ENCODE measurements around the gene CHST14. TPM values are rescaled to one million over a fixed set of nuclear protein-coding genes. Genes with fewer than 3 reads are reported as not detected.

Gene CHST14
- total RNA-seq, 2 donors from 2014 or later, result 9.1 to 14.7 TPM

DNA sequence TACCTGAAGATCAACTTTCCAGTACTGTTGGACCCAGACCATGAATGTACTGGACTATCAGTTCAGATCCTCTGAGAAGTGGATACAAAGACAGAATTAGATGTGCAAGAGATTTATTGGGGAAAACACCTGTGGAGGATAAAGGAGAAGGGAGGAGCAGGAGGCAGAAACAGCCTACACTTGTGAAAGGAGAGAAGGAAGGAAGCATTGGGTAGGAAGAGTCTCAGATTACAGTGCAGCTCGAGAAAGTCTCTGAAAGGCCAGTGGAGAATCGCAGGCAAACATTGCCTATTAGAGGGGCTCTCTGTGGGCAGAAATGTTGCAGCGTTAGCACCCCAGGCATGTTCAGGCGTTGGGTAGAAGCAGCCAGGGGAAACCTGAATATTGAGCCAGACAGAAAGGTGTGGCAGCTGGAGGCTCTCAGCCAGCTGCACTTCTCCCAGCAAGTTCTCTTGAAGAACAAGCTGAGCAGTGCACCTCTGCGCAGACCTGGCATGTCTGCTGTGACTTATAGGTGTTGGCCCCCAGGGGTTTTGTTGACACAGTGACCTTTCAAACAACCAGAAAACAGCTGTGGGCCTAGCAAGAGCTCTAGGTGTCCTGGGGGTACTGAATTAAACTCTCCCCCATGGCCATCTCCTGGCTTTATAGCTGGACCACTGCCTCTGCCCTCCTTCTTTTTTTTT, 7.0 kb downstream of the CHST14 start:
- no peaks in the 10 kb centered on the region for H3K36me3 Mint-ChIP-seq
- H3K27me3 Mint-ChIP-seq, result peaks cover 8 to 10% of the 10 kb centered on the region in 2 donors

GRCh38 chr15:40479024-40479423, 8.2 kb downstream of the CHST14 start:
- Mint-ChIP-seq H3K36me3 (no peaks in the 10 kb centered on the region), H3K4me3 (no peak overlapping the region), H3K4me1 (ENCODE audit: low read depth in 2 of 2) (no peaks in the 10 kb centered on the region), H3K27me3 (peaks cover 8 to 12% of the 10 kb centered on the region in 2 donors), H3K9me3 (no peaks in the 10 kb centered on the region), H3K27ac (no peak overlapping the region)
- ATAC-seq, result no peak
- no peak for DNase-seq (ENCODE audit: low spot score)

More for the DNA sequence above, 7.0 kb downstream of the CHST14 start:
- ATAC-seq (no peak), DNase-seq (ENCODE audit: low spot score) (no peak)
- H3K9me3 Mint-ChIP-seq, result no peaks in the 10 kb centered on the region
- H3K4me3 Mint-ChIP-seq, result no peak overlapping the region
- H3K27ac Mint-ChIP-seq, result no peak overlapping the region
- peaks cover 0 to 2% of the 10 kb centered on the region in 2 donors for H3K4me1 Mint-ChIP-seq (ENCODE audit: low read depth in 2 of 2)

- H3K4me1 Mint-ChIP-seq (ENCODE audit: low read depth in 2 of 2), result peaks cover 0 to 3% of the 10 kb centered on the region in 2 donors
- ATAC-seq (no peak), DNase-seq (ENCODE audit: low spot score) (no peak)
- H3K27me3 Mint-ChIP-seq, result peaks cover 8 to 12% of the 10 kb centered on the region in 2 donors
- H3K4me3 Mint-ChIP-seq, result no peak overlapping the region
- H3K36me3 Mint-ChIP-seq, result no peaks in the 10 kb centered on the region
- H3K9me3 Mint-ChIP-seq, result no peaks in the 10 kb centered on the region
- H3K27ac Mint-ChIP-seq, result no peak overlapping the region
Observed at GRCh38 chr15:40481341-40482074, 10.7 kb downstream of the CHST14 start.

- Mint-ChIP-seq H3K27me3 (peaks cover 8 to 11% of the 10 kb centered on the region in 2 donors), H3K27ac (no peak overlapping the region), H3K4me1 (ENCODE audit: low read depth in 2 of 2) (peaks cover 0 to 3% of the 10 kb centered on the region in 2 donors), H3K36me3 (no peaks in the 10 kb centered on the region), H3K4me3 (no peak overlapping the region), H3K9me3 (no peaks in the 10 kb centered on the region)
- ATAC-seq, result no peak
- DNase-seq (ENCODE audit: low spot score), result no peak
Observed at GRCh38 chr15:40483919-40484318, 13.1 kb downstream of the CHST14 start.

DNA sequence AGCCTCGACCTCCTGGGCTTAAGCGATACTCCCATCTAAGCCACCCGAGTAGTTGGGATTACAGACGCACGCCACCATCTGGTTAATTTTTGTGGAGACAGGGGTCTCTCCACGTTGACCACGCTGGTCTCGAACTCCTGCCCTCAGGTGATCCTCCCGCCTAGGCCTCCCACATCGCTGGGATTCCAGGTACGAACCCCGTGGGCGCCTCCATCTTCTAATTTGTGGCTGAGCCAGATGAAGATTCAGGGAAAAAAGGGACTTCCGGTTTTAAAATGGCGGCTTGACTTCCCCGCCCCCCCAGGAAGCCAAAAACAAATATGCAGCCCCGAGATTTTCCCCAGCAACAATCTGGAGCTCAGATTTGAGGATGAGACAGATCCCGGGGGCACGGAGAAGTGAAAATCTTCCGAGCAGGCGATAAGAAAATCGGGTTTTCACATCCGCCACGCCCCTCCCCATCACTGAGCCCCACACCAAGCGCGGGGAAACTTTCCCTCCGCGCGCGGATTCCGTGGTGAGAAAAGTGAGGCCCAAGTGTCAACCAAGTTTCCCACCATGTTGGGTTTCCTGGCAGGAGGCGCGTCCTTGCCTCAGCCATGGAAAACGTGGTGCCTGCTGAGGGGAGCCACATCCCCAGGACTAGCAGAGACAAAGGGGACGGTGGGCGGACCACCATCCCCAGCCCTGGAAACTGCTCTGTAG, 15.4 kb downstream of the CHST14 start:
- Mint-ChIP-seq H3K9me3 (no peaks in the 10 kb centered on the region), H3K36me3 (no peaks in the 10 kb centered on the region), H3K4me1 (ENCODE audit: low read depth in 2 of 2) (peaks cover 0 to 3% of the 10 kb centered on the region in 2 donors), H3K4me3 (no peak overlapping the region), H3K27me3 (peaks cover 5 to 6% of the 10 kb centered on the region in 2 donors), H3K27ac (peak overlapping the region in 1 of 2 donors; percentile 3)
- DNase-seq (ENCODE audit: low spot score) (no peak), ATAC-seq (no peak)

GRCh38 chr15:40487816-40488682, 17.3 kb downstream of the CHST14 start:
- Mint-ChIP-seq H3K4me3 (no peak overlapping the region), H3K9me3 (no peaks in the 10 kb centered on the region), H3K27ac (no peak overlapping the region), H3K4me1 (ENCODE audit: low read depth in 2 of 2) (peaks cover 1 to 7% of the 10 kb centered on the region in 2 donors), H3K27me3 (no peaks in the 10 kb centered on the region), H3K36me3 (no peaks in the 10 kb centered on the region)
- DNase-seq (ENCODE audit: low spot score) (no peak), ATAC-seq (no peak)

DNA sequence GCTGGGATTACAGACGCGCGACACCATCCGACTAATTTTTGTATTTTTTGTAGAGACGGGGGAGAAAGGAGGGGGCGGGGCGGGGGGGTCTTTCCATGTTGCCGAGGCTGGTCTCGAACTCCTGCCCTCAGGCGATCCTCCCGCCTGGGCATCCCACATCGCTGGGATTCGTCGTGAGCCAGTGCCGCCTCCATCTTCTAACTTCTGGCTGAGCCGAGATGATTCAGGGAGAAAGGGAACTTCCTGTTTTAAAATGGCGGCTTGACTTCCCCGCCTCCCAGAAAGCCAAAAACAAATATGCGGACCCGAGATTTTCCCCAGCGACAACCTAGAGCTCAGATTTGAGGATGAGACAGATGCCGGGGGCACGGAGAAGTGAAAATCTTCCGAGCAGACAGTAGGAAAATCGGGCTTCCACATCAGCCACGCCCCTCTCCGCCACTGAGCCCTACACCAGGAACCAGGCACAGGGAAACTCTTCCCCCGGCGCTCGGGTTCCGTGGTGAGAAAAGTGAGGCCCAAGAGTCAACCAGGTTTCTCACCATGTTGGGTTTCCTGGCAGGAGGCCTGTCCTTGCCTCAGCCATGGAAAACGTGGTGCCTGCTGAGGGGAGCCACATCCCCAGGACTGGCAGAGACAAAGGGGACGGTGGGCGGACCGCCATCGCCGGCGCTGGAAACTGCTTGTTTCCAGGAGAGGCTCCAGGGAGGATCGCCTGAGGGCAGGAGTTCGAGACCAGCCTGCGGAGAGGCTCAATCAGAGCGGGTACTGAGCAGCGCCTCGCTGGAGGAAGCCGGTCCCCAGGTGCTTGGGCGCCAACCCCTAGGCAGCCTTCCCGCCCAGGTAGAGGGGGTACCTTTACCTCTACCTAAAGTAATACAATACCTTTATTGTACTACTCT, 18.7 kb downstream of the CHST14 start:
- ATAC-seq (no peak), DNase-seq (ENCODE audit: low spot score) (no peak)
- H3K9me3 Mint-ChIP-seq, result no peaks in the 10 kb centered on the region
- no peak overlapping the region for H3K27ac Mint-ChIP-seq
- peaks cover 0 to under 1% of the 10 kb centered on the region in 2 donors for H3K27me3 Mint-ChIP-seq
- no peaks in the 10 kb centered on the region for H3K36me3 Mint-ChIP-seq
- peaks cover 15 to 19% of the 10 kb centered on the region in 2 donors for H3K4me1 Mint-ChIP-seq (ENCODE audit: low read depth in 2 of 2)
- no peak overlapping the region for H3K4me3 Mint-ChIP-seq

DNA sequence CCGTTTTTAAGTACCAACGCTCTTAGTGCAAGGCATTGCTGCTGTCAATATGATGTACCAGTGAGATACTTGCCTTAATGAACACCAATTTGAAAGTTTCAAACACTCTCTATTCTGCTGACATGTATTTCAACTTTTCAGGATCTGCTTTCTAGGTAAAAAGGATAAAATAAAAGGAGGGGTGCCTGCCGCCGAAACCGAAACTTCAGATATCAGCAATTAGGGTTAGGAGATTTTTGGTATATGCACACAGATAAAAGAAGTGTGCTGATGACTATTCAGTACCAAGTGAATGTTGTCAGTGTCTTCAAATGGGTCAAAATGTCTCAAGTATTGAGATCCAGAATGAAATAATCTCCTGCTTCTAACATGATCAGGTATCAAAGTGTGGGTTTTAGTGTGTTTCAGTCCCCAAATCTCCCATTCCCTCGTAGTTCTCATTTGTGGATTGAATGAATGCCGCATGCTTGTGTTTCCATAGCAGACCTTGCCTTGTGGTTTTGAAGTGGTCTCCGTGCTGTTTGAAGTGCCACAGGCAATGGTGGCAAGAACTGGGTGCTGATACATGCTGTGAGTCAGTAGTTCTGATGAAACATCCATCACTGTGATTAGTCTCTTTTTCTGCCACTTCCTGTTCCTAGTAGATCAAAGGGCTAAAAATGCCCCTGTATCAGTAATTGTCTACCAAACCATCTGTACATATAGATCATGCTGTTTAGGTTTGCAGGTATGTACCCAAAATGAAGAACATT, 22.5 kb downstream of the CHST14 start:
- H3K27me3 Mint-ChIP-seq, result peaks cover 6 to 12% of the 10 kb centered on the region in 2 donors
- peak overlapping the region; percentile 36 for H3K4me3 Mint-ChIP-seq
- DNase-seq (ENCODE audit: low spot score) (no peak), ATAC-seq (peak; percentile 75 to 84)
- H3K36me3 Mint-ChIP-seq, result no peaks in the 10 kb centered on the region
- H3K27ac Mint-ChIP-seq, result peak overlapping the region; percentile 16 to 27
- peaks cover 15 to 18% of the 10 kb centered on the region in 2 donors for H3K4me1 Mint-ChIP-seq (ENCODE audit: low read depth in 2 of 2)
- H3K9me3 Mint-ChIP-seq, result no peaks in the 10 kb centered on the region

DNA sequence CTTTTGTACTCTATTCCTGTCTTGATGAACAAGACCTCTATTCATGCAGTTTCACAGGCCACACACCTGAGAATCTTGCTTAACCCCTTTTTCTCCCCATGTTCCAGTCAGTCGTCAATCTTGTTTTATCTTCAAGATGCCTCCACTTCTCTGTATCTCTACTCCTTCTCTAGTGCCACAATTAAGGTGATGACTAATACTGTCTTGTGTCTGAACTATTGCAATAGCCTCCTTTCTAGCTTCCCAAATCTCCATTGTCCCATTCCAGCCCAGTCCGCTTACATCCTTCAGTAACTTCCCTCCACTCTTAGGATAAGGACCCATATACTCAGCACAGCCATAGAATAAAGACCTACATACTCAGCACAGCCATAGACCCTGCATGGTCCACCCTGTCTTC, 24.7 kb downstream of the CHST14 start:
- Mint-ChIP-seq H3K27me3 (peaks cover 13 to 17% of the 10 kb centered on the region in 2 donors), H3K27ac (no peak overlapping the region), H3K36me3 (no peaks in the 10 kb centered on the region), H3K4me3 (no peak overlapping the region), H3K4me1 (ENCODE audit: low read depth in 2 of 2) (peaks cover 15 to 18% of the 10 kb centered on the region in 2 donors), H3K9me3 (no peaks in the 10 kb centered on the region)
- no peak for ATAC-seq
- no peak for DNase-seq (ENCODE audit: low spot score)

- no peak overlapping the region for H3K27ac Mint-ChIP-seq
- no peak overlapping the region for H3K4me3 Mint-ChIP-seq
- H3K4me1 Mint-ChIP-seq (ENCODE audit: low read depth in 2 of 2), result peaks cover 10% of the 10 kb centered on the region in 2 donors
- ATAC-seq (no peak), DNase-seq (ENCODE audit: low spot score) (no peak)
- peaks cover 13 to 17% of the 10 kb centered on the region in 2 donors for H3K27me3 Mint-ChIP-seq
- H3K36me3 Mint-ChIP-seq, result no peaks in the 10 kb centered on the region
- H3K9me3 Mint-ChIP-seq, result no peaks in the 10 kb centered on the region
Observed at GRCh38 chr15:40498418-40498817, 27.6 kb downstream of the CHST14 start.

GRCh38 chr15:40498891-40499290, 28.1 kb downstream of the CHST14 start:
- H3K36me3 Mint-ChIP-seq, result no peaks in the 10 kb centered on the region
- no peaks in the 10 kb centered on the region for H3K9me3 Mint-ChIP-seq
- H3K27me3 Mint-ChIP-seq, result peaks cover 13 to 17% of the 10 kb centered on the region in 2 donors
- H3K4me1 Mint-ChIP-seq (ENCODE audit: low read depth in 2 of 2), result peaks cover 5 to 7% of the 10 kb centered on the region in 2 donors
- no peak overlapping the region for H3K4me3 Mint-ChIP-seq
- DNase-seq (ENCODE audit: low spot score), result no peak
- ATAC-seq, result no peak
- no peak overlapping the region for H3K27ac Mint-ChIP-seq

DNA sequence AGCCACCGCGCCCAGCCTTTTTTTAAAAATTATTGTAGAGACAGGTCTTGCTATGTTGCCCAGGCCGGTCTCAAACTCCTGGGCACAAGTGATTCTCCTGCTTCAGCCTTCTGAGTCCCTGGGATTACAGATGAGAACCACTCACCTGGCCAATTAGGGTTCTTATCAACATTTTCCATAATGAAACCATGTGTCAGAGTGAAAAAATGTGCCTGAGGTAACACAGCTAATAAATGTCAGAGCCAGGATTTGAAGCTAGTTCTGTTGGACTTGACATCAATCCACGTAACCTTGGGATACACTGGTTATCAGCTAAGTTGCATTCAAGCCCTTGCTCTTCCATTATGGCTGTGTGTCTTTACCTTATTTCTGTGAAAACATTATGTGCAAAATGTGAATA, 29.1 kb downstream of the CHST14 start:
- Mint-ChIP-seq H3K27ac (no peak overlapping the region), H3K36me3 (no peaks in the 10 kb centered on the region), H3K4me1 (ENCODE audit: low read depth in 2 of 2) (peaks cover 0 to 3% of the 10 kb centered on the region in 2 donors), H3K4me3 (no peak overlapping the region), H3K9me3 (no peaks in the 10 kb centered on the region), H3K27me3 (peaks cover 10 to 12% of the 10 kb centered on the region in 2 donors)
- DNase-seq (ENCODE audit: low spot score), result no peak
- no peak for ATAC-seq
